NK-92 (cell line): Measurements from ENCODE around the gene ZBTB12.
"Not testable (repeated sequence)": the region's sequence is repeated elsewhere in the genome, so short reads cannot be mapped to it uniquely, and the experiment has no call there.

Experiments used
- DNase-seq: peaks from one replicate; lab custom pipeline; 2025; ENCODE audit not compliant: unreplicated experiment; lab: John Stamatoyannopoulos, UW

The ZBTB12 gene

DNA sequence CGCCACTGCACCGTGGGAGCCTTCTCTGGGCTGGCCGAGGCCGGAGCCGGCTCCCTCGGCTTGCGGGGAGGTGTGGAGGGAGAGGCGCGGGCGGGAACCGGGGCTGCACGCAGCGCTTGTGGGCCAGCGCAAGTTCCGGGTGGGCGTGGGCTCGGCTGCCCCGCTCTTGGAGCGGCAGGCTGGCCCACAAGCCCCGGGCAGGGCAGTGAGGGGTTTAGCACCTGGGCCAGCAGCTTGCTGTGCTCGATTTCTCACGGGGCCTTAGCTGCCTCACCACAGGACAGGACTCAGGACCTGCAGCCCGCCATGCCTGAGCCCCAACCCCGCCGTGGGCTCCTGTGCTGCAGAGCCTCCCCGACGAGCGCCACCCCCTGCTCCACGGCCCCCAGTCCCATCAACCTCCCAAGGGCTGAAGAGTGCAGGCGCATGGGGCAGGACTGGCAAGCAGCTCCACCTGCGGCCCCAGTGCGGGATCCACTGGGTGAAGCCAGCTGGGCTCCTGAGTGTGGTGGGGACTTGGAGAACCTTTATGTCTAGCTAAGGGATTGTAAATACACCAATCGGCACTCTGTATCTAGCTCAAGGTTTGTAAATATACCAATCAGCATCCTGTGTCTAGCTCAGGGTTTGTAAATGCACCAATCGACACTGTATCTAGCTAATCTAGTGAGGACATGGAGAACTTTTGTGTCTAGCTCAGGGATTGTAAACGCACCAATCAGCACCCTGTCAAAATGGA, 49.7 kb downstream of the ZBTB12 start:
- DNase-seq, result not testable (repeated sequence)

DNA sequence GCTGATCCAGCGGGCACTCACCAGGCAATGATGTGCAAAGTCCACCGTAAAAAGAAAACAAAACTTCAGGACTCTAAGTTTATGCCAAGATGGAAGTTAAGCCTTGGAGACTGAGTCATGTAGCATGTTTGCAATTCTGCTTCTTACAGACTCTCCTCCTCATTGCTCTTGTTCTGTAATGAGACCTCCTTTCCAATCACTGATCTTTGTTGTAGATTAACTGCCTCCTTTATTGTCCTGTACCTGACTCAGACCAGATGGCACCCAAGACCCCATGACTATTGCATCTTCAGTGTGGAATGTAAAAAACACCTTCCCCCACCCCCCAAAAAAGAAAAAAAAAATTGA, 50.4 kb downstream of the ZBTB12 start:
- DNase-seq, result no peak

DNA sequence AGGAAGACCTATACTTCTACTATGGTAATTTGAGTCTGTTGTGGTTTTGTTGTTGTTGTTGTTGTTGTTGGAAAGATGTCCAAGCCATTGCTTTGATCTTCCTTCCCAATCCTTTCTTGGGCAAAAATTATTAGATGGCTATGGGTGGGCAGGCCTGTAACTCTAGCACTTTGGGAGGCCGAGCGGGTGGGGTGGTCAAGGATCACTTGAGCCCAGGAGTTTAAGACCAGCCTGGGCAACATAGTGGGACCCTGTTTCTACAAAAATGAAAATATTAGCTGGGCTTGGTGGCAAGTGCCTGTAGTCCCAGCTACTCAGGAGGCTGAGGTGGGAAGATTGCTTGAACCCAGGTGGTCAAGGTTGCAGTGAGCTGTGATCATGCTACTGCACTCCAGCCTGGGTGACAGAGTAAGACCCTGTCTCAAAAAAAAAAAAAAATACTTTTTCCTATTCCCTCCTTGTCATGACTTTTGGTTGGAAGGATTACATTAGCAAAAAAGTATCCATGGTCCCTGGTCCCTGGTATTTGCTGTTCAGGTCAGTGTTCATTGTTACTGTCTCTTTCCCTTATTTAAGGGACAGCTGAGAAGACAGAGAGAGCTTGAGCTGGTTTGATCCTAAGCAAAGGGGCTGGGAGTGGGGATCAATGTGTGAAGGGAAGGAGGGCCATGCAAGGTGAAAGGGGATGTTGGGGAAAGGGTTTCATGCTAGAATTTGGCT, 51.0 kb downstream of the ZBTB12 start:
- DNase-seq, result no peak
